ENCODE results near the gene SLC16A8.
"Not testable (repeated sequence)": the region's sequence is repeated elsewhere in the genome, so short reads cannot be mapped to it uniquely, and the experiment has no call there.

DNA sequence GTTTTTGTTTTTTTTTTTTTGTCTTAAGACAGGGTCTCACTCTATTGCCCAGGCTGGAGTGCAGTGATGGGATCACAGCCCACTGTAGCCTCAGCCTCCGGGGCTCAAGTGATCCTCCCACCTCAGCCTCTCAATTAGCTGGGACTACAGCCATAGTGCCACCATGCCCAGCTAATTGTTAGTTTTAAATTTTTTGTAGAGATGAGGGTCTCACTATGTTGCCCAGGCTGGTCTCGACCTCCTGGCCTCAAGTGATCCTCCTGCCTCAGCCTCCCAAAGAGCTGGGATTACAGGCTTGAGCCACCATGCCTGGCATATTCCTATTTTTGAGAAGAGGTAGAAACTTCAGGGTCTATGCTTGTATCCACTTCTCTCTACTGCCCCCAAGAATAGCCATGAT is 34.8 kb upstream of the SLC16A8 start:
- TF ChIP-seq, protein P1, sequence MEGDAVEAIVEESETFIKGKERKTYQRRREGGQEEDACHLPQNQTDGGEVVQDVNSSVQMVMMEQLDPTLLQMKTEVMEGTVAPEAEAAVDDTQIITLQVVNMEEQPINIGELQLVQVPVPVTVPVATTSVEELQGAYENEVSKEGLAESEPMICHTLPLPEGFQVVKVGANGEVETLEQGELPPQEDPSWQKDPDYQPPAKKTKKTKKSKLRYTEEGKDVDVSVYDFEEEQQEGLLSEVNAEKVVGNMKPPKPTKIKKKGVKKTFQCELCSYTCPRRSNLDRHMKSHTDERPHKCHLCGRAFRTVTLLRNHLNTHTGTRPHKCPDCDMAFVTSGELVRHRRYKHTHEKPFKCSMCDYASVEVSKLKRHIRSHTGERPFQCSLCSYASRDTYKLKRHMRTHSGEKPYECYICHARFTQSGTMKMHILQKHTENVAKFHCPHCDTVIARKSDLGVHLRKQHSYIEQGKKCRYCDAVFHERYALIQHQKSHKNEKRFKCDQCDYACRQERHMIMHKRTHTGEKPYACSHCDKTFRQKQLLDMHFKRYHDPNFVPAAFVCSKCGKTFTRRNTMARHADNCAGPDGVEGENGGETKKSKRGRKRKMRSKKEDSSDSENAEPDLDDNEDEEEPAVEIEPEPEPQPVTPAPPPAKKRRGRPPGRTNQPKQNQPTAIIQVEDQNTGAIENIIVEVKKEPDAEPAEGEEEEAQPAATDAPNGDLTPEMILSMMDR (IDR thresholded peaks at IDR 0.05) = not testable (repeated sequence)
- TF ChIP-seq POLR2A (IDR thresholded peaks at IDR 0.05) = not testable (repeated sequence)

Measured in adrenal gland (tissue), 5 donors.